Measurements from ENCODE around the gene SUN1. TPM values are rescaled to one million over a fixed set of nuclear protein-coding genes. Genes with fewer than 3 reads are reported as not detected.
"Not testable (repeated sequence)": the region's sequence is repeated elsewhere in the genome, so short reads cannot be mapped to it uniquely, and the experiment has no call there.

Gene SUN1
- total RNA-seq, 1 donor from 2014 or later, result 186 TPM

DNA sequence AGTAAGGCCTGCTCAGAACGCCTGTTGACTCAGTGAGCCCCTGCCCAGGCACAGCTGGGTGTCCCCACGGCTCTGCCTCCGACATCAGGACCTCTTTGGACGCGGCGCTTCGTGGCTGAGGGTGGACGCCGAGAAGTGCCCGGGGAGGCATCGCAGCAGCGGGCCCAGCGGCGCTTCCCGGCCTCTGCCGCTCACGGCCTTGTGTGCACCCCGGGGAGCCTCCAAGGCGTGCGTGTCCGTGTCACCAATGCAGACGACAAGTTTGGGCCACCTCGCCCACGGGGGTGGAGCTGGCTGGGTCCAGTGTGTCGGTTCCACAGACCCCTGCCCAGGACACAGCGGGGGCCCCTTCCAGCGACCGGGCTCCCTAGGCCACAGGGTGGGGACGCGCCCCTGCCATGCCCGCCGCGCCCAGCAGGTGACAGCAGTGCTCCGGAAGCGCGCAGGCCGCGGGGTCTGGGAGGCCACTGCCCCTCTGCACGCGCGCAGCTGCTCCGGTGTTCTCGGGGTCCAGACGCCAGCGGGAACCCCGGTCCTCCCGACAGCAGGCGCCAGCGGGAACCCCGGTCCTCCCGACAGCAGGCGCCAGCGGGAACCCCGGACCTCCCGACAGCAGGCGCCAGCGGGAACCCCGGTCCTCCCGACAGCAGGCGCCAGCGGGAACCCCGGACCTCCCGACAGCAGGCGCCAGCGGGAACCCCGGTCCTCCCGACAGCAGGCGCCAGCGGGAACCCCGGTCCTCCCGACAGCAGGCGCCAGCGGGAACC, 76.5 kb downstream of the SUN1 start:
- ATAC-seq (peak; percentile 87), DNase-seq (peak; percentile 74)
- intact Hi-C loops (cut with micrococcal nuclease), result not testable (repeated sequence)

DNA sequence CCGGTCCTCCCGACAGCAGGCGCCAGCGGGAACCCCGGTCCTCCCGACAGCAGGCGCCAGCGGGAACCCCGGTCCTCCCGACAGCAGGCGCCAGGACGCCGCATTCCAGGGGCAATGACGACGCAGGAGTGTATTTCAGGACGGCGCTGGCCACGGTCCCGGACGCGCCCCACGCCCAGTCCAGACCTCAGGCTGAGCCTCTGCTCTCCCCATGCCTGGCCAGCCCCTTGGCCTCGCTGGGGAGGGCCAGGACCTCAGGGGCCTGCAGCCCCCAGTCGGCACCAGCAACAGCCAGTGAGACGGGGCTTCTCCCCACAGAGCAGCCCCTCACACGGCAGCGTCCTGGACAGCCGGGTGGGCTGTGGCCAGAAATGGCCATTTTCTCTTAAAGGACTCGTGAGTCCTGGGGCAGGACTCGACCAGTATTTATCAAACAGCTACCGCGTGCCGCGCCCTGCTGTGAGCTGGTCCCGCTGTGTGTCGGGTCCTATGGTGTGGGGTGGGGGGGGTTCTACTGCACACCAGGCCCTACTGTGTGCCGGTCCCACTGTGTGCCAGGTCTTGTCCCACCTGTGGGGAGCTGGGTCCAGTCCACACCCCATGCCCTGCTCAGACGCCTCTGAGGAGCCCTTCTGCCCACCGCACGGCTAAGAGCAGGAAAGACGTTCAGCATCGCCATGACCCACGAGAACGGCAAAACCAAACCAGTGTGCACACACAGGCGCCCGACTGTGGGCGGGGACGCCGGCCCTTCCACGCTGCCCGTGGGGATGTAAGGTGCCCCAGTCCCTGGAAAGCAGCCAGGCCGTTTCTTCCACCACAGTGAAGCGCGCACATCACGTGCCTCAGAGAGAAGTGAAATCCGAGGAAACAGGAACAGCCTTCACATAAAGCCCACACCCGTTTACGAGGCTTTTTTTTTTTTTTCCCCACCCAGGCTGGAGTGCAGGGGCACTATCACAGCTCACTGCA, 77.4 kb downstream of the SUN1 start:
- ATAC-seq, result peak; percentile 66
- intact Hi-C loops (cut with micrococcal nuclease), result no loop called here

GRCh38 chr7:910441-910861, 78.2 kb downstream of the SUN1 start:
- no peak for ATAC-seq
- intact Hi-C loops (cut with micrococcal nuclease), result no loop called here
- no peak for DNase-seq

More for the DNA sequence above, 77.4 kb downstream of the SUN1 start:
- DNase-seq, result peak; percentile 82

DNA sequence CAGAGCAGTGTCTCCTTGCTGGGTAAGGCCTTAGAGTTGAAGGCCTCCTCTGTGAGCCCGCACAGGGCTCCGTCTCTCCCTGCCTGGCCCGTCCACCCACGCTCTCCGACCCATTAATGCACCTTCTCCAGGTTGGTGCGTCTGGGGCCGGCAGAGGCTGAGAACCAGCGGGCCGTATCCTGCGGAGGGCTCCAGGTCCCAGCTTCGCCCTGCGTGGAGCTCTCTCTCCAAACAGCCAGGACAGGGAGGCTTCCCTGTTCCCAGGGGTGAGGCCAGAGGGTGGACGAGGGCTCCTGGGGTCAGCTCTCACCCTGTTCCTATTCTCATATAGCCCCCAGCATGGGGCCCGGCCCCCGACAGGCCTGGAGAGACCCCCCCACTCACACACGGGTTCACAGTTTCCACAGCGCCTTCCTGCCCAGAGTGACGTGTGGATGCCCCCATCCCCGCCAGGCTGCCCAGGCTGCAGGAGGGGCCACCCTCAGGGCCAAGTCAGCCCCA, 78.7 kb downstream of the SUN1 start:
- no peak for DNase-seq
- intact Hi-C loops (cut with micrococcal nuclease), result no loop called here
- ATAC-seq, result no peak

DNA sequence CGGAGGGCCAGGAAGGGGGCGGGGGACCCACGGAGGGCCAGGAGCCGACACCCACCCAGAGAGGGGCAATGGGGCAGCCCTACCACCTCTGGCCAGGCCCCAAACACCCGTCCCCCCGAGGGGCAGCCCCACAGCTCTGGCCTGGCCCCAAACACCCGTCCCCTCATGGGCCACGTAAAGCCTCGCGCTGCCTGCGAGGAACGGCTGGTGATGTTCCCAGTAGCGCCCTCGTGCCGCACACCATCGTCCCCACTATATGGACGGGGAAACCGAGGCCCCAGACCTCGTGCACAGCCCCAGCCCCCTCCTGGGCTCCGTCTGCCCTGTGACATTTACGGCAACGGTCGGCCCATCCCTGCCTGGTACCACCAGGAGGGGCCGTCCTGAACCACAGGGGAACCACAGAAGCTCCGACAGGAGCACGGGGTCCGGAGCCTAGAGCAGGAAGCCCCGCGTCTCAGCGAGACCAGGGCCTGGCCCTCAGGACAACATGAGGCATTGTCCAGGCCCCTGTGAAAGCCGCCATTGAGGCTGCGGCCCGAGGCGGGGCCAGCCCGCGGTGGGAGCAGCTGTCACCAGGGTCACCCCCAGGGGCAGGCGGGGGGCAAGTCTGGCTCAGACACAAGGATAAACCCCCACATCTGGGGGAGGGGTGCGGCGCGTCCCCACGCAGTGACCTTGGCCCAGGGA, 79.7 kb downstream of the SUN1 start:
- no peak for ATAC-seq
- intact Hi-C loops (cut with micrococcal nuclease), result no loop called here
- DNase-seq, result no peak

- intact Hi-C loops (cut with micrococcal nuclease), result no loop called here
- ATAC-seq (peak; percentile 28), DNase-seq (peak; percentile 57)
Observed at GRCh38 chr7:913736-914520, 81.7 kb downstream of the SUN1 start.

DNA sequence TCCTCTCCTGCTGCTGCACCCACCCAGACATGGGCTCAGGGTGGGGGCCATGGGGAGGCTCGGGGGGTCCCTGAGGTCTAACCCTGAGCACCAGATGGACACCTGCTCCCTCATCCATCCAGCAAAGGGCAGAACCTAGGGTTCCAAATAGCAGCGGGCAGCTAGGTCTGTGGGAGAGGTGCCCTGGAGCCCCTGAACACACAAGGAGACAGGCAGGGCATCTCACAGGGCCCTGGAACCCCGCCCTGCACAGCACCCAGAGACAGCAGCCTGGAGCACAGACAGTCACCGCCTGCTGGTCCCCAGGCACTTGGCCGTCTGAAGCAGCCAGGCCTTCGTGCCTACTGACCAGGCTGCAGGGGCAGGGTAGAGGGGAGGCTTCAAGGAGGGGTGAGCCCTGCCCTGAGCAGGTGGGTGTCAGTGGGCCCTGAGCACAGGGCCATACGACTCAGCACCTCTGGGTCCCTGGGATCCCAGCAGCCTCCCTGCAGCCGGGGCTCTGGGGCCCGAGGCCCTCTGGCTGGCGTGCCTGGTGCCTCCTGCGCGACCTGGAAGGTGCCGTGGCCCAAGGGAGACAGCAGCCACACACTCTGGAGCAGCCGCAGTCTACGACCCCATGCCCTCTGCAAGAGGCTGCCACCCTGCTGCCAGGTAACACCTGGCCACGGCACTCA, 82.4 kb downstream of the SUN1 start:
- no peak for DNase-seq
- ATAC-seq, result no peak
- intact Hi-C loops (cut with micrococcal nuclease), result no loop called here

DNA sequence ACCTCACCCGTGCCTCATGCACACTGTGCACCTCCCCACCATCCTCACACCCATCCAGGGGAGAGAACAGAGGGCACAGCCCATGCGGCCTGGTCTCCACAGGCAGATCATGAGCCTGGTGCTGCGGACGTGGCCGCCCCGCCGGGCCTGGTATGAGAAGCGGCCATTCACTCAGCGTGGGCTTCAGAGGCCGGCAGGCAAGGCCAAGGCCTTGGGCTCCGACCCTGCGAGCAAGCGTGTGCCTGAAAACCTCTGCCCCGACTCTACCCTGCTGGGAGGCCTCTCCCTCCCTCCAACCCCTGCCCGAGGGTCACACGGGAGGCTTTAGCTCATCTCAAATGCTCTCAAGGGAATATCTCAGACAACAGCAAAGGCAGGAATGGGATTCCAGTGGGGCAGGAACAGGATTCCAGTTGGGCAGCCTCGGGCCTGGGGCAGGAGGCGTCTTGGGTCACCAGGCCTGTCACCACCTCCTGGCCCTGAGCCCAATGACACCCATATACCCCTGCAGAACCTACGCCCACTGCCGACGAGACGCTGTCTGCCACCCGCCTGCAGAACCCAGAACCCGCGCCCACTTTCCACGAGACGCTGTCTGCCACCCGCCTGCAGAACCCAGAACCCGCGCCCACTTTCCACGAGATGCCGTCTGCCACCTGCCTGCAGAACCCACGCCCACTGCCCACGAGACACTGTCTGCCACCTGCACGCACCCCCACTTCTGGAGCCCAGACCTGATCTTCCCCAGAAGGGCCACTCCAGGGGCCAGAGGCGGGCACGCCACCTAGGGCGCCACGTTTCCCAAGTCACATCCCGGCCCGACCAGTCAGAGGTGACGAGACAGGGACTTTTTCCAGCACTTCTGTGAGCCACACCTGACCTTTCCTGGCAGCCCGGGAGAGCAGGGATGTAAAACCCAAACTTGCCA, 83.3 kb downstream of the SUN1 start:
- ATAC-seq (no peak), DNase-seq (peak; percentile 7)

DNA sequence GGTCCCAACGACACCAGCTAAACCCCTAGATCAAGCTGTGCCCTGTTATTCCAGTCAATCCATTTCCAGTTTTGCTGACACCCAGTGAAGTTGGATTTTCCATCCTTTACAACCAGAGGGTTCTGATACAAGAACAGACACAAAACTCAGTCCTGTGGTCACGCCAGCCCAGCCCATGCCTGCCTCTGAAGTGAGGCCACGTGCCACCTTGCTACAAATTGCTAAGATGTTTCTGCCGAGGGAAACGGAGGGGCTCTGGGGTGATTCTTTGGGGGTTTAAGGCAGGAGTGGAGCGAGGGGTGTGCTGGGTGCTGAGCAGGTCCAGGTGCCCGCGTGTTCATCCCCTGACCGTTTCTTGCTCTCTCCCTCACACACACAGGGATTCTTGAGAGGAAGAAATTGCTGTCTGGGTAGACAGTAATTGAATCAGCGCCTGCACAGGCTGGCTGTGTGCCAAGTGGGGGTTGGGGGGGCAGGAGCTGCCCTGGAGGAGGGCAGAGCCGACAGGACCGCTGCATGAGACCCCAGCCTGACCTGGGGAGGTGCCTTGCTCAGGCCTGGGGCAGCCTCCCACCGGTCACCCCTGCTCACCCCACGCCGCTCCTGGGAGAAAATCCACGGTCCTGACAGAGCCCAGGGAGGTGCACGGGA, 84.1 kb downstream of the SUN1 start:
- ATAC-seq (no peak), DNase-seq (peak; percentile 30)
- intact Hi-C loops (cut with micrococcal nuclease), result no loop called here

More for the DNA sequence above, 83.3 kb downstream of the SUN1 start:
- intact Hi-C loops (cut with micrococcal nuclease), result no loop called here

DNA sequence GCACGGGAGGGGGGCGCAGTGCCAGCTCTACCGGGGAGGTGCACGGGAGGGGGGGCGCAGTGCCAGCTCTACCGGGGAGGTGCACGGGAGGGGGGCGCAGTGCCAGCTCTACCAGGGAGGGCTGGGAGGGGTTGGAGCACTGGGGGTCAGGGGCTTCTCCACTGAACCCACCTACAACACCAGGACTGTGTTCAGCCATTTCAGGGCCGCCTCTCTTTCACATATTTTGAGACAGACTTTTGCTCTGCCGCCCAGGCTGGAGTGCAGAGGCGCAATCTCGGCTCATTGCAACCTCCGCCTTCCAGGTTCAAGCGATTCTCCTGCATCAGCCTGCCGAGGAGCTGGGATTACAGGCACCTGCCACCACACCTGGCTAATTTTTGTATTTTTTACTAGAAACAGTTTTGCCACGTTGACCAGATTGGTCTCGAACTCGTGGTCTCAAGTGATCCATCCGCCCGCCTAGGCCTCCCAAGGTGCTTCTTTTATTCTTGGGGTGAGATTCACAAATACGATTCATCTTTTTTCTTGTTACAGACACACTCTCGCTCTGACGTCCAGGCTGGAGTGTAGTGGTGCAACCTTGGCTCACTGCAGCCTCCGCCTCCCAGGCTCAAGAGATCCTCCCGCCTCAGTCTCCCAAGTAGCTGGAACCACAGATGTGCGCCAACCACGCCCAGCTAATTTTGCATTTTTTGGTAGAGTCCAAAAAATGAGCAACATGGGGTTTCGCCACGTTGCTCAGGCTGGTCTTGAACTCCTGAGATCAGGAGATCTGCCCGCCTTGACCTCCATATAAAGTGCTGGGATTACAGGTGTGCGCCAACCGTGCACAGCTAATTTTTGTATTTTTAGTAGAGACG, 85.2 kb downstream of the SUN1 start:
- ATAC-seq (no peak), DNase-seq (peak; percentile 13)
- intact Hi-C loops (cut with micrococcal nuclease), result no loop called here

GRCh38 chr7:918118-918425, 85.8 kb downstream of the SUN1 start:
- DNase-seq (peak; percentile 15), ATAC-seq (no peak)
- intact Hi-C loops (cut with micrococcal nuclease), result no loop called here

DNA sequence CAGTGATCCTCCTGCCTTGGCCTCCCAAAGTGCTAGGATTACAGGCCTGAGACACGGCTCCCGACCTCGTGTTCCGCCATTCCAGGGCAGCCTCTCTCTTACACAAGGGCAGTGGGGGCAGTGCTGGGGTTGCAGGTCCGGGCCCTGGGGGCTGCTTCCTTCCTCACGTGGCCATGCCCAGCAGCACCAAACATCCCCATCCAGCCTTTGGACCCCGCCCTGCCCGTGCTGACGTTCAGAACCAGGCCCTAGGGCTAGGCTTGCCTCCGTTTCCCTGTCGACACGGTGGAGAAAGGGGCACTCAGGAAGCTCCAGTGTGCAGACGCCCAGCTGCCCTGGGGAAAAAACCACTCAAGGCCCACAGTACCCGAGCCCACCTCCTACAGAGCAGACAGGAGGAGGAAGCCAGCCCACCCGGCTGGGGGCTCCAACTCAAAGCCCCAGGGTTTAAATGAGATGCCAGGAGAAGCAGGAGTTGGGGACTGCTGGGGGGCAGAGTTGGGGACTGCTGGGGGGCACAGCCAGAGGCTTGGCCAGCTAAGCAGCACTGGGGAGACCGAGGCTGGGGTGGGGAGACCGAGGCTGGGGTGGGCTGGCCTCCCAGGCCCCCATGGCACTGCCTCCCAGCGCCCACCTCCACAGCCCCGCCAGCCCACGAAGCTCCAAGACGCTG, 86.3 kb downstream of the SUN1 start:
- intact Hi-C loops (cut with micrococcal nuclease), result no loop called here
- DNase-seq (peak; percentile 7), ATAC-seq (no peak)

DNA sequence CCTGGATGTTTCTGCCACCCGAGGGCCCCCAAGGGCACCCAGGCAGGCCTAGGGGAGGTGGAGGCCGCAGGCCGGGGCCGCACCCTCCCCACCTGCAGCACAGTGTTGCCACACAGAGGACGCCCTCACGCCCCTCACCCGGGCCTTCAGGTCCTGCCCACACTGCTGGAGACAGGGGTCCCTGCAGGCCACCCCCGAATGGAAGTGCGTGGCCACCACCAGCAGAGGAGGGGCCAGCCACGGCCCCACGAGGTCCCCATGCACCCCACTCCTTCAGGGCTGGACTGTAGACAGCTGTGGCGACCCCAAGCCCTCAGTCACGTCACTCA, 86.8 kb downstream of the SUN1 start:
- ATAC-seq, result no peak
- peak; percentile 26 for DNase-seq
- intact Hi-C loops (cut with micrococcal nuclease), result no loop called here

DNA sequence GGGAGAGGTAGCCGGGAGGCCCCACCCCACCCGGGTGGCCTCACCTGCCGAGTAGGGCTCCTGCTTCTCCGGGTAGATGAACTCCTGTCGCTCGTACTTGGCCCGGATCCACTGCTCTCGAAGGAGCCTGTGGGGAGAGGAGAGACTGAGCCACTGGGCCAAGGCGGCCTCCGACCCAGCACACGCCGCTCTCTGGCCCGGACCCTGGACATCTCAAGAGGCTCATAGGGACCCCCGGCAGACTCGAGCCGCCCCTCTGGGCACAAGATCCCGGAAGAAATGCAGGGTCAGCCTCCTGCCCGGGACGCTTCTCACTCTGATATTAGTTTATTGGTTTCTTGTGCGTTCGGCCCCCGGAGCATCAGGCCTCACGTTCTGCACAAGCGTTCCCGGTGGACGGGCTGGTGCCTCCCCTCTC, 87.7 kb downstream of the SUN1 start:
- ATAC-seq (no peak), DNase-seq (peak; percentile 15)
- intact Hi-C loops (cut with micrococcal nuclease), result no loop called here

- intact Hi-C loops (cut with micrococcal nuclease), result no loop called here
- DNase-seq (peak; percentile 22), ATAC-seq (no peak)
Observed at GRCh38 chr7:920351-921070, 88.2 kb downstream of the SUN1 start.

Data from left ventricle myocardium superior (tissue), 1 donor.